Measurements from ENCODE around the gene CRY1.

Gene CRY1

DNA sequence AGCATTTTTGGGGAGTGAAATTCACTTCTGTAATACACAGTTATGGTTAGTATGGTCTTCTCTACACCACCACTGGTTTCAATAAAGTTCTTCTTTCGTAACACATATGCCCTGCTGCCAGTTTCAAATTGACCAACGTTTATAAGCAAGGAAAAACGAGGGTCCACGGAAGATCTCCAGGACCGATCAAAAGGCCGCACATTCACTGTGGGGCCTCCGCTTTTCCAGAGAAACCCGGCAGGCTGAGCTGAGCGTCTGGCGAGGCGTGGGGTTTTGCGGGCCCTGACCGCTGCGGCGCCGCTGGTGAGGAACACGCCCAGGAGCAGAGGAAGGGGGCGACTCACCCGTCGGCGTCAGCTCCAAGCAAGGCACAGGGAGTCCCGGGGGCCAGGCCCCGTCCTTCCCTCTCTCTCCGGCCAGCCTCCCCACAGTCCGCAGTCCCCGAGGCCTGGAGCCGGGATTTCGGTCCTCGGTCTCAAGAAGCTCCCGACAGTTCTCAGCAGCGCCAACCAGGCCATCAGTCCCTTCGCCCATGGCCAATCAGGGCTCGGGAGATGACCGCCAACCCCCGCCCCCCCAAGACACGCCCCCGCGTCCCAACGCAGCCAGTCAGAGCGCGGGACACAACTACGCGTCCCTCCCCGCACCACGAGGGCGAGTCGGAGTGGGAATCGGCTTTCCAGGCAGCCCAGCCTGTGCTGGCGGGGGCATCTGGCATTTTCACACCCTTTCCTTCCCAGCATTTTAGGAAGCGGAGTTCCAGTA, 106.5 kb downstream of the CRY1 start, which contains the start of gene MTERF2:
TSS of gene MTERF2 (minus strand) at position 522 of the 765 bp plus-strand sequence. CDS start 8,432 bp downstream, outside the sequence.
- WGBS, 2 experiments, result 1% methylated on average over 49 to 50 of the region's 50 CpGs
- H3K4me1 ChIP-seq (ENCODE audit: control insufficient read depth, insufficient read depth, low read length), result peaks cover 9% of the 10 kb centered on the region
- H3K27me3 ChIP-seq (ENCODE audit: control insufficient read depth, insufficient read depth, low read length, poor library complexity, severe bottlenecking), result no peaks in the 10 kb centered on the region
- H3K9me3 ChIP-seq (ENCODE audit: control insufficient read depth, low read length), result no peaks in the 10 kb centered on the region
- H3K36me3 ChIP-seq (ENCODE audit: control insufficient read depth, insufficient read depth, low read length), result no peaks in the 10 kb centered on the region
- peak within 1 kb of the TSS; percentile 44 for H3K27ac ChIP-seq (ENCODE audit: insufficient read depth, low read depth, low read length, poor library complexity, severe bottlenecking)
- peak within 1 kb of the TSS; percentile 78 for H3K4me3 ChIP-seq (ENCODE audit: insufficient read depth, low read depth, low read length)

DNA sequence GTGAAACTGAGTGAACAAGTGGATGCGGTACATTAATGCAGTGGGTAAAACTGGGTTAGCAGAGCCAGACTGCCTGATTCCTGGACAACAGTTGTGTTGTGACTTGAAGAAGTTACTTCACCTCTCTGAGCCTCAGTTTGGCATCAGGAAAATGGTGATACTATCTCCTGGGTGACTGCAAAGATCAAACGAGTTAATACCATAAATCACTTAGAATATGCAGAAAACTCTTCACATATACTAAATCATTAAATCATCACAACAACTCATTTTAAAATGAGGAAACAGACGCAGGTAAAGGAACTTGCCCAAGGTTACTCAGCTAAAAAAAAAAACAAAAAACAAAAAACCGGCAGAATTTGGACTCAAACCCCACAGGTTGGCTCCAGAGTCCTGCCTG, 107.2 kb downstream of the CRY1 start:
- Histone ChIP-seq H3K9me3 (ENCODE audit: control insufficient read depth, low read length) (no peaks in the 10 kb centered on the region), H3K4me3 (ENCODE audit: insufficient read depth, low read depth, low read length) (peak overlapping the region; percentile 78), H3K36me3 (ENCODE audit: control insufficient read depth, insufficient read depth, low read length) (no peaks in the 10 kb centered on the region), H3K27me3 (ENCODE audit: control insufficient read depth, insufficient read depth, low read length, poor library complexity, severe bottlenecking) (no peaks in the 10 kb centered on the region), H3K27ac (ENCODE audit: insufficient read depth, low read depth, low read length, poor library complexity, severe bottlenecking) (no peak overlapping the region), H3K4me1 (ENCODE audit: control insufficient read depth, insufficient read depth, low read length) (peaks cover 9% of the 10 kb centered on the region)
- WGBS, 2 experiments, result 76 to 78% methylated on average over 4 of the region's 4 CpGs

DNA sequence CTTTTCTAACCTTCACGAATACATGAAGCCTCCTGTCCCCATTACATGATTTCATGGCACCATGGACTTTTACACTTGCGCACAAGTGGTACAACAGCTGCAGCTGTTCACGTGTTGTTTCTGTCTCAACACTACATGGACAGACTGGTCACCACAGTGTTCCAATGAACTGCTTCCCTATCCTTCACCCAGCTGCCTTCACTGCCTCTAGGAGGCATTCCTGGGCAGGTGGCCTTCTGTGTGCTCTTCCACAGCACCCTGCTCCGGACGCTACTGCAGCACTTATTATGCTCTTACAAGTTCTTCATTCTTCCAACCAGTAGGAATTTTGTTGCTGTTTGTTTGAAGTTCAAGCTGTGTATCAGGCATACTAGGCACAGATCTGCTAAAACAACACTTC, 107.9 kb downstream of the CRY1 start:
- Histone ChIP-seq H3K27me3 (ENCODE audit: control insufficient read depth, insufficient read depth, low read length, poor library complexity, severe bottlenecking) (no peaks in the 10 kb centered on the region), H3K27ac (ENCODE audit: insufficient read depth, low read depth, low read length, poor library complexity, severe bottlenecking) (no peak overlapping the region), H3K9me3 (ENCODE audit: control insufficient read depth, low read length) (no peaks in the 10 kb centered on the region), H3K4me1 (ENCODE audit: control insufficient read depth, insufficient read depth, low read length) (peaks cover 9% of the 10 kb centered on the region), H3K36me3 (ENCODE audit: control insufficient read depth, insufficient read depth, low read length) (no peaks in the 10 kb centered on the region), H3K4me3 (ENCODE audit: insufficient read depth, low read depth, low read length) (no peak overlapping the region)
- WGBS, 2 experiments, result 92 to 96% methylated on average over 5 of the region's 5 CpGs

DNA sequence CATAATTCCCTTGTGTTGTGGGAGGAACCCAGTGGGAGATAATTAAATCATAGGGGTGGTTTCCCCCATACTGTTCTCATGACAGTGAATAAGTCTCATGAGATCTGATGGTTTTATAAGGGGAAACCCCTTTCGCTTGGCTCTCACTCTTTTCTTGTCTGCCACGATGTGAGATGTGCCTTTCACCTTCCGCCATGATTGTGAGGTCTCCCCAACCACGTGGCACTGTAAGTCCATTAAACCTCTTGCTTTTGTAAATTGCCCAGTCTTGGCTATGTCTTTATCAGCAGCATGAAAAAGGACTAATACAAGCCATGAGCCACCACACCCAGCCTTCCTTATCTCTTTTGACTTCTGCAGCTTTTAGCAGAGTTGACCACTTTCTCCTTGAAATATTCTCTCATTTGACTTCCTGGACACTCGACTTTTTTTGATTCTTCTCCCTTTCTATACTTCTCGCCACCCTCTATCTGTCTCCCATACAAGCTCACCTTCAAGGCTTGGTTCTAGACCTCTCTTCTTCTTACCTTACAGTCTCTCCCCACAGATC, 108.7 kb downstream of the CRY1 start:
- no peaks in the 10 kb centered on the region for H3K36me3 ChIP-seq (ENCODE audit: control insufficient read depth, insufficient read depth, low read length)
- no peaks in the 10 kb centered on the region for H3K27me3 ChIP-seq (ENCODE audit: control insufficient read depth, insufficient read depth, low read length, poor library complexity, severe bottlenecking)
- 92 to 95% methylated on average over 6 of the region's 6 CpGs for WGBS, 2 experiments
- H3K9me3 ChIP-seq (ENCODE audit: control insufficient read depth, low read length), result no peaks in the 10 kb centered on the region
- no peak overlapping the region for H3K4me3 ChIP-seq (ENCODE audit: insufficient read depth, low read depth, low read length)
- H3K27ac ChIP-seq (ENCODE audit: insufficient read depth, low read depth, low read length, poor library complexity, severe bottlenecking), result no peak overlapping the region
- H3K4me1 ChIP-seq (ENCODE audit: control insufficient read depth, insufficient read depth, low read length), result peaks cover 9% of the 10 kb centered on the region

DNA sequence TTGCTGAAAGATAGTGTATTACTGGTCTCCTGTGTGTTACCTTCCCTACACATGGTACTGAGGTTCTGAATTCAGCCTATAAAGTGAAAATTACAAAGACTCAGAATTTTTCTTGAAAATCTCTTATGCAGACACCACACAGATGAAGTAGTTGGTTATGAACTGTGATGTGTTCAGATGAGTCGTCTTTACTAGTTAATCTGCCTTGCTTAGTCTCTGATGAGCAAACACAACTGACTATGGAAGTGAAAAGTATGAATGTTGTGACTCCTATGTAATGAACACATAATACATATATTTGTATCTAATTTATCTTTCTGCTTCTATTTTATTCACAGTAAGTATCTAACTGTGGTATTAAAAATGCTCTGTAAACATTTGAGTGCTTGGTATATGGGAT, 111.1 kb downstream of the CRY1 start:
- H3K4me3 ChIP-seq (ENCODE audit: insufficient read depth, low read depth, low read length), result no peak overlapping the region
- H3K27me3 ChIP-seq (ENCODE audit: control insufficient read depth, insufficient read depth, low read length, poor library complexity, severe bottlenecking), result no peaks in the 10 kb centered on the region
- peaks cover 4% of the 10 kb centered on the region for H3K4me1 ChIP-seq (ENCODE audit: control insufficient read depth, insufficient read depth, low read length)
- H3K36me3 ChIP-seq (ENCODE audit: control insufficient read depth, insufficient read depth, low read length), result no peaks in the 10 kb centered on the region
- 100% methylated on average over 1 of the region's 1 CpG; no CpG with 5 or more reads in 1 of the 2 experiments for WGBS, 2 experiments
- no peaks in the 10 kb centered on the region for H3K9me3 ChIP-seq (ENCODE audit: control insufficient read depth, low read length)
- no peak overlapping the region for H3K27ac ChIP-seq (ENCODE audit: insufficient read depth, low read depth, low read length, poor library complexity, severe bottlenecking)

DNA sequence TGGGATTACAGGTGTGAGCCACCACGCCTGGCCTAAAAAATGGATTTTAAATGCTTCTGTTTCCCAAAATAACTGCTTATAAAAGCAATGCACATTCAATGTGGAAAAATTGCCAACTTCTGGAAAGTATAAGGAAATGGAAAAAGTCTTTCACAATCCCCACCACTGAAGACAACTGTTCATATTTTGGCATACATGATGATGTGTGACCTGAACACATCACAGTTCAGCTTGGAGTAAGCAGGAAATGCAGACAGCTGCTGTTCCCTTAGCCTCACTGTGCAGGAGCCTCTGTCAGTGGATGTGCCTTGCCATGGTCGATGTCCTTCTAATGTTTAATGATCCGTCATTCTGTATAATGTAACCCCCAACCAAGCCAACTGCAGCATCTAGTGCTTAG, 111.6 kb downstream of the CRY1 start:
- peaks cover 4% of the 10 kb centered on the region for H3K4me1 ChIP-seq (ENCODE audit: control insufficient read depth, insufficient read depth, low read length)
- H3K4me3 ChIP-seq (ENCODE audit: insufficient read depth, low read depth, low read length), result no peak overlapping the region
- no peak overlapping the region for H3K27ac ChIP-seq (ENCODE audit: insufficient read depth, low read depth, low read length, poor library complexity, severe bottlenecking)
- H3K9me3 ChIP-seq (ENCODE audit: control insufficient read depth, low read length), result no peaks in the 10 kb centered on the region
- WGBS, 2 experiments, result 94 to 97% methylated on average over 3 of the region's 3 CpGs
- no peaks in the 10 kb centered on the region for H3K27me3 ChIP-seq (ENCODE audit: control insufficient read depth, insufficient read depth, low read length, poor library complexity, severe bottlenecking)
- no peaks in the 10 kb centered on the region for H3K36me3 ChIP-seq (ENCODE audit: control insufficient read depth, insufficient read depth, low read length)

DNA sequence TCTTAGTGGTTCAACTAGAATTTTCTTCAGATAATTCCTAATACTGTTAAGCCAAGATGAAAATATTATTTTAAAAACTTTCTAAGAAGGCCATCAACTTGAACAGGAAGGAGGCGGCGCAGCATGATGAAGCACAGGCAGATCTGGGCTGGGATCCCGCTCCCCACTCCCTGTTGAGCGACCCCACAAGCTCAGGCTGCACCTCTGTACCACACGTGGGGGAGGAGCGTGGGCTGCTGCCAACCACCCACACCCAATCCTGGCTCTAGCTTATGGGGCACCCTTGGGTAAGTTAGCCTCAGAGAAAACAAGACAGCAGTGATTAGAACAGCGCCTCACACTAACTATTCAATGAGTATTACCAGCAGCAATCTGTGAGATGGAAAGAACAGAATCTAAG, 112.4 kb downstream of the CRY1 start:
- Histone ChIP-seq H3K36me3 (ENCODE audit: control insufficient read depth, insufficient read depth, low read length) (no peaks in the 10 kb centered on the region), H3K27ac (ENCODE audit: insufficient read depth, low read depth, low read length, poor library complexity, severe bottlenecking) (no peak overlapping the region), H3K4me1 (ENCODE audit: control insufficient read depth, insufficient read depth, low read length) (no peaks in the 10 kb centered on the region), H3K4me3 (ENCODE audit: insufficient read depth, low read depth, low read length) (no peak overlapping the region), H3K9me3 (ENCODE audit: control insufficient read depth, low read length) (no peaks in the 10 kb centered on the region), H3K27me3 (ENCODE audit: control insufficient read depth, insufficient read depth, low read length, poor library complexity, severe bottlenecking) (no peaks in the 10 kb centered on the region)
- 87 to 88% methylated on average over 7 of the region's 7 CpGs for WGBS, 2 experiments

DNA sequence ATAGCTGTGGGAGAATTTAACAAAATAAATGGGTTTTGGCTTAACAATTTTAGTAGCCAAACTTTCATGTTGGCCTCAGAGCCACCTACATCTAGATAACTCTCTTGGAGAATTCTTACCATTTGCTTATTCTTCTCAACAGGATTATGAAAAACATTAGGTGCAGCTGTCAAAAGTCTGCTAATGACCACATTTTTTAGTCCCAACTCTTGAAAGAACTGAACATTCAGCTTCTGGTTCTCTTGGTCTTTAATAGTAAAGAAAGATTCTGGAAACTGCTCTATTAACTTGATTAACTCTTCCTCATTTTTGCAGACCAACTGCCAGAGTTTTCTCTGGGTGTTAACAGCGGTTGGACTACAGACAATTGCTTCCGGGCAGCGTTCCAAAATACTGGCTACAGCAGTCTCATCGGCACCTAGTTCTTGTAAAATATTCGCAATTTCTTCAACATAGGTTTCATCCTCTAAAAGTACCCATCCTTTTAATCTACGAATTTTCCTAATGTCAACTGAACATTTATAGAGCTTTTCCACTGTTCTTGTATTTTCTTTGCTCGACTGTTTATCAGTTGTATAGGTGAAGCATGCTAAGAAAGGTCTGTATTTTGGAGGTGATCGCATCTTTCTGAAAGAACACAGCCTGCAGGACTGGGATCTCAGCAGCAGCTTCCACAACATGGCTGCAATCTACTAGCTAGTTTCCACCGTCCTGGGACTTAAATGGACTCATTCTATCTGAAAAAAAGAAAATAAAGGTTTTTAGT, 115.1 kb downstream of the CRY1 start:
- Histone ChIP-seq H3K27me3 (ENCODE audit: control insufficient read depth, insufficient read depth, low read length, poor library complexity, severe bottlenecking) (no peaks in the 10 kb centered on the region), H3K36me3 (ENCODE audit: control insufficient read depth, insufficient read depth, low read length) (no peaks in the 10 kb centered on the region), H3K27ac (ENCODE audit: insufficient read depth, low read depth, low read length, poor library complexity, severe bottlenecking) (no peak overlapping the region), H3K9me3 (ENCODE audit: control insufficient read depth, low read length) (no peaks in the 10 kb centered on the region), H3K4me3 (ENCODE audit: insufficient read depth, low read depth, low read length) (no peak overlapping the region), H3K4me1 (ENCODE audit: control insufficient read depth, insufficient read depth, low read length) (no peaks in the 10 kb centered on the region)
- WGBS, 2 experiments, result 94 to 95% methylated on average over 8 to 9 of the region's 9 CpGs

DNA sequence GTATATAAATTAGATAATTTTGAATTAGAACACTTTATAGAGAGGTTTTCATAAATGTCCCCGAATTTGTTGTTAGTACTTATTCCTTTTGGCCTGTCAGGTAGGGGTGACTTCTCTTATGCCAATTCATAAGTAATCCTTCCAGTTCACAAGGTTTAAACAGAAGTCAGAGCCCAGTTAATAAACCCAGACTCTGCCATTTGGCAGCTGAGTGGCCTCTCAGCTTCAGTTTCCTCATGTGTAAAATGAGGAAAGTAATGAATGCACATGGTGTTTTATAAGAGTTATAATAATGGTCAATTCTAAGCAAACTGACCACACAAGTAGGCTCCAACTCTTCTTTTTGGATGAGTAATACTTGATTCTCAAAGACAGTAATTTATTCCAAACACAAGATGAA, 116.7 kb downstream of the CRY1 start:
- no peak overlapping the region for H3K4me3 ChIP-seq (ENCODE audit: insufficient read depth, low read depth, low read length)
- H3K4me1 ChIP-seq (ENCODE audit: control insufficient read depth, insufficient read depth, low read length), result no peaks in the 10 kb centered on the region
- WGBS, 2 experiments, result 100% methylated on average over 1 of the region's 1 CpG; no CpG with 5 or more reads in 1 of the 2 experiments
- no peak overlapping the region for H3K27ac ChIP-seq (ENCODE audit: insufficient read depth, low read depth, low read length, poor library complexity, severe bottlenecking)
- H3K9me3 ChIP-seq (ENCODE audit: control insufficient read depth, low read length), result no peaks in the 10 kb centered on the region
- no peaks in the 10 kb centered on the region for H3K27me3 ChIP-seq (ENCODE audit: control insufficient read depth, insufficient read depth, low read length, poor library complexity, severe bottlenecking)
- no peaks in the 10 kb centered on the region for H3K36me3 ChIP-seq (ENCODE audit: control insufficient read depth, insufficient read depth, low read length)

DNA sequence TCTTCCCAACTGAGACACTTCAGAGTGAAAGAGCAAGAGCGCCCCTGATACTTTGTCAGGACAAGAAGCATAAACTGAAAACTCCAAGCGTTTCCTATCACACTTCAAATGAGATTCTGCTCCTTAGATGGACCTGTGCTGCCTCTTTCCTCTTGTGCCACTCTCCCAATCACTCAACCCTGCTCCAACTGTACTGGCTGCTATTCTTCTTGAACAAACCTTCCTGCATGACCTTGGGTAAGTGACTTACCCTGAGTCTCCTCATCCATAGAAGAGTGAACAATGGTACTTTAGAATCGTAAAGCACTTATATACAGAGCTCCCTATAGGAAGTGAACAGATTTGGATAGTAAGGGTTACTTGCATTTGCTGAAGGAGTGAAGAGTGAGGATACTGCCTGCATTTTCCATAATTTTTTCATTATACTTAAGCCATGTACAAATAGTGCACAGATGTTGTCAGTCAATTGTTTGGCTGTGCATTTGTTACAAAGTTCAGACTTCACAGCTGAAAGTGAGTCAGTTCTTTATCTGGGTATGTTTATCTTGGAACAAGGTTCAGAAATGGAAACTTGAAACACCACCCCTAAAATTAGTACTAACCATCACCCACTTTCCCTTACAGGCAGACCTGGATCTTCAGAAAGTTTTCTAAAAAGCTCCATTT, 117.2 kb downstream of the CRY1 start:
- H3K27ac ChIP-seq (ENCODE audit: insufficient read depth, low read depth, low read length, poor library complexity, severe bottlenecking), result no peak overlapping the region
- no peaks in the 10 kb centered on the region for H3K36me3 ChIP-seq (ENCODE audit: control insufficient read depth, insufficient read depth, low read length)
- no peaks in the 10 kb centered on the region for H3K9me3 ChIP-seq (ENCODE audit: control insufficient read depth, low read length)
- no peak overlapping the region for H3K4me3 ChIP-seq (ENCODE audit: insufficient read depth, low read depth, low read length)
- H3K27me3 ChIP-seq (ENCODE audit: control insufficient read depth, insufficient read depth, low read length, poor library complexity, severe bottlenecking), result no peaks in the 10 kb centered on the region
- no peaks in the 10 kb centered on the region for H3K4me1 ChIP-seq (ENCODE audit: control insufficient read depth, insufficient read depth, low read length)
- 93 to 95% methylated on average over 3 of the region's 3 CpGs for WGBS, 2 experiments

Data from ectodermal cell (in vitro differentiated cells).